ENCODE results near the gene APBB2. TPM values are rescaled to one million over a fixed set of nuclear protein-coding genes. Genes with fewer than 3 reads are reported as not detected.

APBB2 gene
- total RNA-seq, 1 donor, result 92.3 TPM

- H3K4me3 ChIP-seq (ENCODE audit: insufficient read depth, low read length), result peak overlapping the region; percentile 56
- H3K27ac ChIP-seq (ENCODE audit: low read depth, low read length), result peak overlapping the region; percentile 59
- no peak for DNase-seq (ENCODE audit: insufficient read length, low spot score, missing footprints)
- H4K20me1 ChIP-seq (ENCODE audit: insufficient read depth, low read length), result peaks cover 38% of the 10 kb centered on the region
- no peak for TF ChIP-seq CTCF (IDR thresholded peaks at IDR 0.05; ENCODE audit: extremely low read depth, low read depth, low read length)
- H2AFZ ChIP-seq (ENCODE audit: low read length), result no peak overlapping the region
- H3K79me2 ChIP-seq (ENCODE audit: insufficient read depth, low read length), result peaks cover 99% of the 10 kb centered on the region
- peaks cover 24% of the 10 kb centered on the region for H3K4me1 ChIP-seq (ENCODE audit: insufficient read depth, low read length)
- H3K36me3 ChIP-seq (ENCODE audit: insufficient read depth, low read length), result no peaks in the 10 kb centered on the region
- no peaks in the 10 kb centered on the region for H3K9me3 ChIP-seq (ENCODE audit: low read depth, low read length)
- H3K27me3 ChIP-seq (ENCODE audit: insufficient read depth, low read length), result no peaks in the 10 kb centered on the region
- H3K4me2 ChIP-seq (ENCODE audit: insufficient read depth, low read length), result peak overlapping the region; percentile 85
Observed at GRCh38 chr4:41185614-41186592, 28.4 kb downstream of the APBB2 start.

- no peak for DNase-seq (ENCODE audit: insufficient read length, low spot score, missing footprints)
- H3K79me2 ChIP-seq (ENCODE audit: insufficient read depth, low read length), result peaks cover 99% of the 10 kb centered on the region
- H3K36me3 ChIP-seq (ENCODE audit: insufficient read depth, low read length), result no peaks in the 10 kb centered on the region
- no peak overlapping the region for H3K4me2 ChIP-seq (ENCODE audit: insufficient read depth, low read length)
- H2AFZ ChIP-seq (ENCODE audit: low read length), result no peak overlapping the region
- H3K4me3 ChIP-seq (ENCODE audit: insufficient read depth, low read length), result no peak overlapping the region
- no peak for TF ChIP-seq CTCF (IDR thresholded peaks at IDR 0.05; ENCODE audit: extremely low read depth, low read depth, low read length)
- H3K9me3 ChIP-seq (ENCODE audit: low read depth, low read length), result no peaks in the 10 kb centered on the region
- H3K4me1 ChIP-seq (ENCODE audit: insufficient read depth, low read length), result peaks cover 33% of the 10 kb centered on the region
- H3K27me3 ChIP-seq (ENCODE audit: insufficient read depth, low read length), result no peaks in the 10 kb centered on the region
- H3K27ac ChIP-seq (ENCODE audit: low read depth, low read length), result no peak overlapping the region
- H4K20me1 ChIP-seq (ENCODE audit: insufficient read depth, low read length), result peaks cover 38% of the 10 kb centered on the region
Observed at GRCh38 chr4:41184009-41184408, 30.3 kb downstream of the APBB2 start.

GRCh38 chr4:41183021-41183553 lies 31.3 kb downstream of the APBB2 start:
- no peak overlapping the region for H3K4me3 ChIP-seq (ENCODE audit: insufficient read depth, low read length)
- no peaks in the 10 kb centered on the region for H3K36me3 ChIP-seq (ENCODE audit: insufficient read depth, low read length)
- peaks cover 35% of the 10 kb centered on the region for H4K20me1 ChIP-seq (ENCODE audit: insufficient read depth, low read length)
- no peak overlapping the region for H3K27ac ChIP-seq (ENCODE audit: low read depth, low read length)
- H3K27me3 ChIP-seq (ENCODE audit: insufficient read depth, low read length), result no peaks in the 10 kb centered on the region
- peaks cover 42% of the 10 kb centered on the region for H3K4me1 ChIP-seq (ENCODE audit: insufficient read depth, low read length)
- no peak overlapping the region for H2AFZ ChIP-seq (ENCODE audit: low read length)
- H3K79me2 ChIP-seq (ENCODE audit: insufficient read depth, low read length), result peaks cover 98% of the 10 kb centered on the region
- no peak for DNase-seq (ENCODE audit: insufficient read length, low spot score, missing footprints)
- no peak for TF ChIP-seq CTCF (IDR thresholded peaks at IDR 0.05; ENCODE audit: extremely low read depth, low read depth, low read length)
- no peaks in the 10 kb centered on the region for H3K9me3 ChIP-seq (ENCODE audit: low read depth, low read length)
- no peak overlapping the region for H3K4me2 ChIP-seq (ENCODE audit: insufficient read depth, low read length)

- Histone ChIP-seq H2AFZ (ENCODE audit: low read length) (no peak overlapping the region), H3K27me3 (ENCODE audit: insufficient read depth, low read length) (no peaks in the 10 kb centered on the region), H4K20me1 (ENCODE audit: insufficient read depth, low read length) (peaks cover 24% of the 10 kb centered on the region), H3K9me3 (ENCODE audit: low read depth, low read length) (no peaks in the 10 kb centered on the region), H3K36me3 (ENCODE audit: insufficient read depth, low read length) (no peaks in the 10 kb centered on the region), H3K4me2 (ENCODE audit: insufficient read depth, low read length) (no peak overlapping the region), H3K4me3 (ENCODE audit: insufficient read depth, low read length) (no peak overlapping the region), H3K4me1 (ENCODE audit: insufficient read depth, low read length) (peaks cover 48% of the 10 kb centered on the region), H3K79me2 (ENCODE audit: insufficient read depth, low read length) (peaks cover 85% of the 10 kb centered on the region), H3K27ac (ENCODE audit: low read depth, low read length) (no peak overlapping the region)
- TF ChIP-seq CTCF (IDR thresholded peaks at IDR 0.05; ENCODE audit: extremely low read depth, low read depth, low read length), result no peak
- DNase-seq (ENCODE audit: insufficient read length, low spot score, missing footprints), result no peak
Observed at GRCh38 chr4:41181037-41181436, 33.3 kb downstream of the APBB2 start.

All from osteoblast (primary cell).